Measurements from ENCODE around the gene DIRAS1. TPM values are rescaled to one million over a fixed set of nuclear protein-coding genes. Genes with fewer than 3 reads are reported as not detected.

Gene DIRAS1
- total RNA-seq, 1 donor from 2014 or later: not detected

DNA sequence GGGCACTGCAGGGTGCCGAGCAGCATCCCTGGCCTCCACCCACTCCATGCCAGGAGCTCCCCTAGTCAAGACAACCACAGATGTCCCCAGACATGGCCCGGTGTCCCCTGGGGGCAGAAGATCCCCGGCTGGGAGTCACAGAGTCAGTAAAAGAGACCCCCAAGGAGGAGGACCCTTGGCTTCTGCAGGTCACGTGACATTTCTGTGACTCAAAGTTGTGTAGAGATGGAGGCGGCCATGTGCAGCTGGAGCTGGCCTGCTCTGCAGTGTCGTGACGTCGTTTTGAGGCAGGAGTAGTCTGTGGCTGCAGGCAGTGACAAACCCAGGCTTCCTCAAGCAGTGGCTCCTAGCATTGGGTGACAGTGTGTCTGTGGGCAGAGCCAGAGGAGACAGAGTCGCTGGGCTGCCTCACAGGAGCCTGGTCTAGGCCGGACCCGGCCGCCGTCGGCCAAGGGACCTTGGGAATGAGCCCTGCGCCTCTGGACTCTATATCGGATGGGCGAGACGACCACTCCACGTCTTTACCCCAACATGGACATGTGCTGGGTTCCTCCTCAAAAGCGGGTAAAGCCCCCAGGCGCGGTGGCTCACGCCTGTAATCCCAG is 7.7 kb upstream of the DIRAS1 start:
- intact Hi-C loops (cut with micrococcal nuclease): no loop called here

- intact Hi-C loops (cut with micrococcal nuclease): no loop called here
Measured at GRCh38 chr19:2727640-2727944, 6.4 kb upstream of the DIRAS1 start.

DNA sequence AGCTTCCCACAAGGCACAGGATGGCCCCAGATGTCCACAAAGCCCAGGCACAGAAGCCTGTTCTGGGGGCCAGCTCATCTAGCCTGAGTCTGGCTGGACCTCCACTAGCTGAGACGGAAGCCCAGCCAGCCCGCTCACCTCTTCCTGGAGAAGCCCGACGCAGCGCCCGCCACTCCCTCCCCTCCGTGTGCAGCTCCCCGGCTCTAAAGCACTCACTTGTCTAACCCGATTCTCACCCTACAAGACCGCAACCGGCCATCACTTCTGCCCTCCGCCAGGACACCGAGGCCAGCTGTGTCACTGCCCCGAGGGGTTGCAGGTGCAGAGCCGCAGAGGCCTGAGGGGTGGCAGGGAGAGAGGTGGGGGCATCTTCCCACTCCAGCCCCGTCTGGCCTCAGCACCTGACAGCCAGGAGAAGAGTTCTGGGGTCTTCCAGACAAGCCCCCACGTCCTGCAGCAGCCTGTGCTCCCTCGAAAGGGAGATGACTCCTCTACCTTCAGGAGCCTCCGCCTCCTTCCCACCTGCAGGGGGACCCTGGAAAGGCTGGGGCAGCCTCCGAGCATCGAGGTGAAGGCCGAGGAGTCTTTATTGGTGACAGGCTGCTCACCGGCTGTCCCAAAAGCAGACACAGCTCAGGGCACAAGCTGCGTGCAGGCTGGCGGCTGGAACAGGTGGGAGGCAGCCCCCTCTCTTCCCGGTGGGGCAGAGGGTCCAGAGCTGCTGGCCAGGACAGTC is 5.9 kb upstream of the DIRAS1 start:
- intact Hi-C loops (cut with micrococcal nuclease): no loop called here

DNA sequence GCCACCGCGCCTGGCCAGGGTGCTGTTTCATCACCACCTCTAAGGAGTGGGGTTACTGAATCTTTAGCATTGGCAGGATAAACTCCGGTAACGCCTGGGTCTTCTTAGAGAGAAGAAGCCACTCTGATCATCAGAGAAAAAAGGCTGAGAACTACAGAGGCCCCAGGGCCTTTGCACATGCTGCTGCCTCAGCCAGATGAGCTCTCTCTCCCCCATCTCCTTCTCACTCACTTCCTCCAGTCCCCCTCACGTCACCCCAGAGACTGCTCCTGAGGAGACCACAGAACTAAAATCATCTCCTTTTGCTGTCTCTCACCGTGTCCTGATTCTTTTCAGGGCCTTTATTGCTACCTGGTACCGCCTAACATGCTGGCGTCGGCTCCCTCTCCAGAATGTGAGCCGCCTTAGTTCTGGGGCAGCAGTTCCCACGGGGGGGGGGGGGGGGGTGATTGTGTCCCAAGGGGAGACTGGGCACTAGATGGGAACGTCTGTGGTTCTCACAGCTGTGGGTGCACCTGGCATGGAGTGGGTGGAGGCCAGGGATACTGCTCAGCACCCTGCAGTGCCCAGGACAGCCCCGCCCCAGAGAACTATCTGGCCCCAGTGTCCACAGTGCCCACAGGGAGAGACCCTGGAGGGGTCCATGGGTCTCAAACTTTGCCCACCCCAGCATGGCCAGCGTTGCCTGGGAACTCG is 5.1 kb upstream of the DIRAS1 start:
- intact Hi-C loops (cut with micrococcal nuclease): no loop called here

DNA sequence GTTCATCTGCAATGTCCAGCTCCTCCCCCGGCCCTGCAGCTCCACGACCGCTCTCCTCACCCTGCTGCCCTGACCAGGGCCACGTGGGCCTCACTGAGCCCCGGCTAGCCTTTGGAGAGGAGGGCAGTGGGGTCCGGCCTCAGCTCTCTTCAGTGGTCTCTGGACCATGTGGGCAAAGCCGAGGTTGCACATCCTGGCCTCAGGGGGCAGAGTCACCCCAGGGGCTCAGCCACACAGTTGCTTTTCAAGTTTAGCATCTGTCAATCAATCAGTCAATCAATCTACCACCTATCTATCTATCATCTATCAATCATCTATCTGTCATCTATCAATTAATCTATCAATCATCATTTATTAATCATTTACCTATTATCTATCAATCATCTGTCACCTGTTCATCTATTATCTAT is 3.0 kb upstream of the DIRAS1 start:
- intact Hi-C loops (cut with micrococcal nuclease): no loop called here

- intact Hi-C loops (cut with micrococcal nuclease): no loop called here
Measured at GRCh38 chr19:2723747-2724146, 2.6 kb upstream of the DIRAS1 start.

GRCh38 chr19:2723345-2723715 is 2.2 kb upstream of the DIRAS1 start:
- intact Hi-C loops (cut with micrococcal nuclease): no loop called here

DNA sequence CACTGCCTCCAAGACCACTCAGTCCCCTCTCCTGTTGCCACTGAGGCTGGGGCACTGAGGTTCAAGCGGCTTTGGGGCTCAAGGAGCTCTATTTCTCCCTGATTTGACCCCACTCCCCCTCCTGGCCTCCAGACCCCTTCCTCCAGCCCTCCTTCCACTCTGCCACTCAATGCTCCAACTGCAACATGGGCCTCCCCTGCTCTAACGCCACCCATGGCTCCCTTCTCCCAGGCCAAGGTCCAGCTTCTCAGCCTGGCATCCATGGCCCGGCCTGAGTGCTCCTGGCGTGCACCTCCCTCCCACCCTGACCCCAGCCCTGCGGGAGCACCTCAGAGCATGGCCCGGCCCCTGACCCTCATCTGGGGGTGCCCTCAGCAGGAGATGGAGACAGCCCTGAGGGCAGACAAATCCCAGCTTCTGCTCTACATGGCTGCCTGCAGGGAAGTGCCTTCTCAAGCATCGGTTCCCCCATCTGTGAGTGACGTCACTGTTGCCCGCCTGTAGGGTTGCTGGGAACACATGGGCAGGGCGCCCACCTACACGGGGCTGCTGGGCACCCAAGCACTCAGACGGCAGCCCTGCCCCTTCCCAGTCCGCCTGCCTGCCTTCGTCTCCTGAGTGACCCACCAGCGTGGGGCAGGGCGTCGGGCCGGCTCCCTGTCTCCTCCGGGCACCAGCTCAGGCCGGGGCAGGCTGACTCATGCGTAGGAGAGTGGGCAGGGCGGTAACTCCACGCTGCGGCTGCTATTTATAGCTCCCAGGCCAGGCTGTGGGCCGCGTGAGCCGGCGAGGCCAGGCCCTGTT is 1.6 kb upstream of the DIRAS1 start:
- intact Hi-C loops (cut with micrococcal nuclease): no loop called here

DNA sequence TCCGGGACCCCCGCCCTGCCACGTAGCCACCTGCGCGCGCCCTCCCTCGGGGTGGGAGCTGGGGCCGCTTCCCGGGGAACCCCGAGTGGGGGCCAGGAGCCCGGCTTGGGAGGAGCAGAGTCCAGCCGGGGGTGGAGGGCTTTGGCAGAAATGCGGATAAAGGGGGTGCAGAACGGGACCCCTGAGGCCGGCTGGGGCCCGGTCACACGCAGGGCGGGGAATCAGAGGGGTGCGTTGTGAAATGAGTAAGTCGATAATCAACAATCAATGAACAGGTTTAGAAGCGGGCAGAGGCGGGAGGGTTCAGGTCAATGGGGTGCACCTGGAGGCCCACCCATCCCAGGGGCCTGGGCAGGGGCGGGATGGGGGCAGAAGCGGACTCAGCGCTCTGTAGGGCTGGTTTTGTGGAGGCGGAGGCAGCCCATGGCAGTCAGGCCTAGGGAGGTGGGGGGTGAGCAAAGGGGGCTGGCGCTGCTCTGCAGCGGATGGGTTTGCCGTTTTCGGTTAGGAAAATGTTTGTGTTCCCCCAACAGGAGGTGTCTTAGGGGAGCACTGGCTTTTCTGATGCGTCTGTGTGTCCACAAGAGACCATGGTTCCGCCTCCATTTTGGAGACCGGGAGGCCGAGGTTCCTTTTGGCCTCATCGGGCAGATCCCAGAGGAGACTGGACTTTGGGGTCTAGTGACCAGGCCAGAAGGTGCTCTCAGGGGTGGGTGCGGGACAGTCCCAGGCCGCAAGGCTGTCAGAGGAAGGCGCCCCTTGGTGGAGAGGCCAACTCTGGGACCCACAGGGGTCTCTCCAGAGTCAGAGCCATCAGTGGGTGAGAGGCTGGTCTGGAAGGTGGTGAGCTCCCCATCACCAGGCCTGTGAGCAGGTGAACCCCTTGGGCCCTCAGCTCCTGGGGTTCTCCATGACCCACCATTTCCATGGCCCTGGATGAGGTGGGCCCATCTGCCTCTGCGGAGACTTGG is 683 bp upstream of the DIRAS1 start:
- intact Hi-C loops (cut with micrococcal nuclease): no loop called here

GRCh38 chr19:2719920-2720776 is 1.0 kb downstream of the DIRAS1 start:
- intact Hi-C loops (cut with micrococcal nuclease): no loop called here

DNA sequence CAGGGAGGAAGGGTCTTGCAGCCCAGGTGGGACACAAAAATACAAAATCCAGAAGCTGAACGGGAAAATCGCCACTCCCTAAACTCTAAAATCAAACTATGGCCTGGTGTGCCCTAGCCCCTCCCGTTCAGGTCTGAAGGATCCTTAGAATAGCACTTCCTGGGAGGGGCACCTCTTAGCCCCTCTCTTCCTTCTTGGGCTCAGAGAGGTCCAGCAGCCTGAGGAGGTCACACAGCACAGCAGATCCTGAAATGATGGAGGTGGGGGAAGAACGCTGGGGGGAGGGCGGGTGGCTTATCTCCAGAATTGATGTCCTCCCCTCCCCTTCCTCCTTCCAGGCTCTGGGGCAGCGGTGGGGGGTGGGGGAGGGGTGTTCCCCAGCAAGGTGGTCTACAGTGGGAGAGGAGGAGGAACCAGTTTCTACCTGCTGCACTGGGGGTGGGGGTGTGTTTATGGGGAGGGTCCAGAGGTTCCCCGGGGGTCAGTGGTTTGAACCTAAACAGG is 1.9 kb downstream of the DIRAS1 start:
- intact Hi-C loops (cut with micrococcal nuclease): no loop called here

GRCh38 chr19:2717638-2718541 is 3.3 kb downstream of the DIRAS1 start:
- intact Hi-C loops (cut with micrococcal nuclease): no loop called here

- intact Hi-C loops (cut with micrococcal nuclease): no loop called here
Measured at GRCh38 chr19:2716722-2717637, 4.2 kb downstream of the DIRAS1 start.

DNA sequence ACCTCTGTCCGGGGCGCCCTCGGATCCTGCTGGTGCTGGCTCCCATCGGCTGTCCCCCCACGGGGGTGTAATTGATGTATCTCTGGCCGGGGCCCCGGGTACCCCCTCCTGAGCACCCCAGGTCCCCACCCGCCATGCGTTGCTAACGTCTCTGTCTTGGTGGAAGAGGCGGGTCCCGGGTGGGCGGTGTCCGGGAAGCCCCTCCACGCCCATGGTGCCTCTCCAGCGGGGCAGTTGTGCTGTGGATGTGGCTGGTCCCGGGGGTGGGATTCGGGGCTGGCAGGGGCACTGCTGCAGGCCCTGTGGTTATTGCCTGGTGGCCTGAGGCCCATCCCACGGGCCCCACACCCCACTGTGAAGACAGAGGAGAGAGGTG is 4.9 kb downstream of the DIRAS1 start:
- intact Hi-C loops (cut with micrococcal nuclease): no loop called here

DNA sequence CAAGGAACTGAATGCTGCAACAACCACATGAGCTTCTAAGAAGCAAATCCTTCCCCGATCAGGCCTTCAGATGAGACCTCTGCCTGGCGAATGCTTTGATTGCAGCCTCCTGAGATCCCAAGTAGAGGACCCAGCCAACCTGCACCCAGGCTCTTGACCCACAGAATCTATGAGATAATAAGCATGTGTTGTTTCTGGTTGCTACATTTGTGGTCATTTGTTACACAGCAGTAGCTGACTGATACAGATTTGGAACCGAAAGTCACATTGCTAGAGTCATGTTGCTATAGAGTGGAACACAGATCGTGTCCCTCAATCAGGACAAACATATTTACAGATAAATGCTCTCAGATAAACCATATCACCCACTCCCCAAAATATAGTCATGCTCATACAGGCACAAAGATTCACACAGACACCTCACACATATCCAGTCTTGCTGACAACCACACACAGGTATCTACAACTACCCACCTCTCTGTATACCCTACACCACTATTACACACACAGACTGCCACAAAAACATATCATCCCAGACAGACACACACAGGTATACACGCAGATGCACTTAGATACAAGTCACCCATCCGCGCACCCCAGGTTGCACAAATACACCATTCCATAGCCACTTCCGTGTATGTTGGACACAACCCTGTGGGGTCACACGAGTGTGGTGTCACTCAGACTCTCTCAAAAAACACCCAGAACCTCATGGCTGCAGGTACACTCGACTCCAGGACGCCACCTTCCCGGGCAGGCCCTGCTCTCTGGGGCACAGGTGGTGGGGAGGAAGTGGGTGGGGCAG is 5.5 kb downstream of the DIRAS1 start:
- intact Hi-C loops (cut with micrococcal nuclease): no loop called here

GRCh38 chr19:2714531-2715269 is 6.5 kb downstream of the DIRAS1 start:
- intact Hi-C loops (cut with micrococcal nuclease): no loop called here

All from T-helper 1 cell treated with Interleukin-12 subunit alpha and Interleukin-12 subunit beta and Interleukin-4 antibody, amounts not matched to agents 30 ng/mL and 1 ng/mL, for 36 hours (primary cell).